CD8-positive, alpha-beta memory T cell (primary cell): ENCODE measurements around the gene ZNF211. TPM values are rescaled to one million over a fixed set of nuclear protein-coding genes. Genes with fewer than 3 reads are reported as not detected.
A peak's percentile ranks its signal among the peaks of the same experiment; 100 is the strongest.

Experiments used
- CTCF ChIA-PET: fragments of 350-600 bp; sonication (Branson Sonifier 250); formaldehyde crosslinking; loops from one replicate; lab custom pipeline; 2021; ENCODE audit warnings: antibody characterized with exemption; lab: Charles Lee
- POLR2A ChIA-PET: fragments of 350-600 bp; sonication (Branson Sonifier 250); formaldehyde crosslinking; loops from one replicate; lab custom pipeline; 2021; ENCODE audit warnings: antibody characterized with exemption; lab: Charles Lee
- DNase-seq, 5 donors: peaks; one replicate each; pipeline versions ENCODE4 v3.0.0 to v3.0.0-alpha.2; 2020 to 2022; ENCODE audit warnings: mixed read lengths in 1 of 5
- H3K27ac ChIP-seq: one replicate; pipeline ENCODE4 v1.7.0; 2013; ENCODE audit warnings: low read depth, mild to moderate bottlenecking, low read length, moderate library complexity
- H3K27me3 ChIP-seq: 2 replicates; pipeline ENCODE4 v1.7.0; 2013; ENCODE audit warnings: low read length, mild to moderate bottlenecking; ENCODE audit not compliant: insufficient read depth, poor library complexity, severe bottlenecking
- H3K36me3 ChIP-seq: 2 replicates; pipeline ENCODE4 v1.7.0; 2013; ENCODE audit warnings: mild to moderate bottlenecking, low read length, moderate library complexity; ENCODE audit not compliant: insufficient read depth
- H3K4me1 ChIP-seq: 2 replicates; pipeline ENCODE4 v1.7.0; 2013; ENCODE audit warnings: mild to moderate bottlenecking, low read length, moderate library complexity; ENCODE audit not compliant: insufficient read depth
- H3K4me3 ChIP-seq: 2 replicates; pipeline ENCODE4 v1.7.0; 2013; ENCODE audit warnings: mild to moderate bottlenecking, low read length
- H3K9me3 ChIP-seq: 2 replicates; pipeline ENCODE4 v1.7.0; 2013; ENCODE audit warnings: mild to moderate bottlenecking, low read length
- H3K27ac Mint-ChIP-seq, 8 donors: one replicate each; pipeline ENCODE4 v1.8.0; 2020 to 2021; ENCODE audit warnings: mixed read lengths in 8 of 8, mild to moderate bottlenecking in 6 of 8, inconsistent platforms in 3 of 8, moderate library complexity in 3 of 8
- H3K27me3 Mint-ChIP-seq, 2 donors: one replicate each; pipeline ENCODE4 v1.8.0; 2020 to 2021; ENCODE audit warnings: mixed read lengths in 2 of 2, mild to moderate bottlenecking in 1 of 2, moderate library complexity in 1 of 2
- H3K36me3 Mint-ChIP-seq, 3 donors: one replicate each; pipeline ENCODE4 v1.8.0; 2020 to 2021; ENCODE audit warnings: mixed read lengths in 3 of 3, inconsistent platforms in 1 of 3, mild to moderate bottlenecking in 1 of 3
- H3K4me1 Mint-ChIP-seq, 3 donors: one replicate each; pipeline ENCODE4 v1.8.0; 2020 to 2021; ENCODE audit warnings: mixed read lengths in 3 of 3, inconsistent platforms in 1 of 3, mild to moderate bottlenecking in 1 of 3
- H3K4me3 Mint-ChIP-seq, 7 donors: one replicate each; pipeline ENCODE4 v1.8.0; 2020 to 2021; ENCODE audit warnings: mixed read lengths in 7 of 7, mild to moderate bottlenecking in 6 of 7, moderate library complexity in 4 of 7, inconsistent platforms in 2 of 7
- H3K9me3 Mint-ChIP-seq, 5 donors: one replicate each; pipeline ENCODE4 v1.8.0; 2020 to 2022; ENCODE audit warnings: mixed read lengths in 5 of 5, mild to moderate bottlenecking in 3 of 5, moderate library complexity in 2 of 5, inconsistent platforms in 1 of 5
- polyA plus RNA-seq: library from polyadenylated mRNA; unstranded; fragments of 300-500 nt; fragmentation: Illumina TruSeq; gene quantifications from one replicate; pipeline ENCODE4 v1.2.3, GENCODE V29; 2021
- total RNA-seq, 2 experiments: library from RNA; stranded (reverse); gene quantifications; one replicate each; pipeline ENCODE4 v1.2.3, GENCODE V29; 2021

Gene ZNF211
- total and polyA plus RNA-seq, 3 experiments from 2014 or later = 12.1 to 17.9 (median 12.1) TPM

- H3K9me3 Mint-ChIP-seq = peaks cover 39 to 80% (median 64%) of the 10 kb centered on the region in 5 donors
- H3K9me3 ChIP-seq = peaks cover 56% of the 10 kb centered on the region
- POLR2A ChIA-PET = interaction anchor here (1.0 to 2.3 kb wide), 7 partner anchors 26 to 412 kb away, joined by 3 to 24 read pairs (median 4); partner anchors contain the start of genes ZNF134, ZNF154, ZNF417 and ZNF549
Observed at GRCh38 chr19:57682226-57682766, 49.3 kb downstream of the ZNF211 start.

GRCh38 chr19:57686727-57687126, 53.8 kb downstream of the ZNF211 start:
- Mint-ChIP-seq H3K27ac (no peak overlapping the region), H3K9me3 (peaks cover 56 to 97% (median 93%) of the 10 kb centered on the region in 5 donors), H3K4me3 (no peak overlapping the region), H3K27me3 (peaks cover 0 to 4% of the 10 kb centered on the region in 2 donors), H3K4me1 (peaks cover 34 to 43% (median 43%) of the 10 kb centered on the region in 3 donors), H3K36me3 (peaks cover 45 to 83% (median 77%) of the 10 kb centered on the region in 3 donors)
- Histone ChIP-seq H3K4me3 (no peak overlapping the region), H3K9me3 (peaks cover 80% of the 10 kb centered on the region), H3K27ac (no peak overlapping the region), H3K27me3 (no peaks in the 10 kb centered on the region), H3K4me1 (peaks cover 18% of the 10 kb centered on the region), H3K36me3 (peaks cover 39% of the 10 kb centered on the region)
- ChIA-PET POLR2A (no interaction called here), CTCF (no interaction called here)
- DNase-seq = no peak

More at GRCh38 chr19:57682226-57682766, 49.3 kb downstream of the ZNF211 start:
- H3K36me3 Mint-ChIP-seq = peaks cover 42 to 75% (median 59%) of the 10 kb centered on the region in 3 donors
- peaks cover 18% of the 10 kb centered on the region for H3K4me1 ChIP-seq
- H3K27me3 Mint-ChIP-seq = peaks cover 10 to 12% of the 10 kb centered on the region in 2 donors
- no peak for DNase-seq
- peaks cover 39 to 48% (median 48%) of the 10 kb centered on the region in 3 donors for H3K4me1 Mint-ChIP-seq
- H3K27me3 ChIP-seq = no peaks in the 10 kb centered on the region
- peaks cover 39% of the 10 kb centered on the region for H3K36me3 ChIP-seq
- CTCF ChIA-PET = interaction anchor here (0.8 to 2.0 kb wide), 10 partner anchors 10 to 780 kb away, joined by 3 to 5 read pairs (median 4); partner anchors contain the start of genes ZNF154, ZNF772 and ZNF776
- H3K4me3 Mint-ChIP-seq = peak overlapping the region; percentile 94 to 99 (median 98)
- peak overlapping the region; percentile 58 for H3K27ac ChIP-seq
- H3K4me3 ChIP-seq = peak overlapping the region; percentile 87
- peak overlapping the region; percentile 77 to 97 (median 95) for H3K27ac Mint-ChIP-seq

GRCh38 chr19:57687363-57688010, 54.5 kb downstream of the ZNF211 start:
- H3K9me3 Mint-ChIP-seq = peaks cover 55 to 96% (median 88%) of the 10 kb centered on the region in 5 donors
- no peak overlapping the region for H3K27ac Mint-ChIP-seq
- Histone ChIP-seq H3K27ac (no peak overlapping the region), H3K4me3 (no peak overlapping the region), H3K36me3 (peaks cover 39% of the 10 kb centered on the region), H3K4me1 (peaks cover 13% of the 10 kb centered on the region), H3K27me3 (no peaks in the 10 kb centered on the region), H3K9me3 (peaks cover 76% of the 10 kb centered on the region)
- DNase-seq = no peak
- POLR2A ChIA-PET = no interaction called here
- peaks cover 0 to 2% of the 10 kb centered on the region in 2 donors for H3K27me3 Mint-ChIP-seq
- peaks cover 27 to 36% (median 35%) of the 10 kb centered on the region in 3 donors for H3K4me1 Mint-ChIP-seq
- H3K4me3 Mint-ChIP-seq = no peak overlapping the region
- peaks cover 42 to 76% (median 69%) of the 10 kb centered on the region in 3 donors for H3K36me3 Mint-ChIP-seq
- CTCF ChIA-PET = no interaction called here

GRCh38 chr19:57688011-57688763, 55.2 kb downstream of the ZNF211 start:
- Histone ChIP-seq H3K27ac (no peak overlapping the region), H3K9me3 (peaks cover 69% of the 10 kb centered on the region), H3K36me3 (peaks cover 39% of the 10 kb centered on the region), H3K4me3 (peak overlapping the region; percentile 2), H3K27me3 (no peaks in the 10 kb centered on the region), H3K4me1 (peaks cover 6% of the 10 kb centered on the region)
- peaks cover 36 to 75% (median 67%) of the 10 kb centered on the region in 3 donors for H3K36me3 Mint-ChIP-seq
- no peak for DNase-seq
- ChIA-PET POLR2A (no interaction called here), CTCF (no interaction called here)
- H3K4me1 Mint-ChIP-seq = peaks cover 20 to 29% (median 28%) of the 10 kb centered on the region in 3 donors
- H3K27me3 Mint-ChIP-seq = peaks cover 0 to 2% of the 10 kb centered on the region in 2 donors
- H3K4me3 Mint-ChIP-seq = no peak overlapping the region
- H3K9me3 Mint-ChIP-seq = peaks cover 48 to 96% (median 87%) of the 10 kb centered on the region in 5 donors
- H3K27ac Mint-ChIP-seq = no peak overlapping the region

GRCh38 chr19:57689750-57690149, 56.8 kb downstream of the ZNF211 start:
- peaks cover 10 to 17% (median 13%) of the 10 kb centered on the region in 3 donors for H3K4me1 Mint-ChIP-seq
- no peak overlapping the region for H3K27ac ChIP-seq
- no peaks in the 10 kb centered on the region for H3K4me1 ChIP-seq
- H3K9me3 ChIP-seq = peaks cover 68% of the 10 kb centered on the region
- peaks cover 33 to 96% (median 84%) of the 10 kb centered on the region in 5 donors for H3K9me3 Mint-ChIP-seq
- POLR2A ChIA-PET = no interaction called here
- no peak for DNase-seq
- peaks cover 0 to 2% of the 10 kb centered on the region in 2 donors for H3K27me3 Mint-ChIP-seq
- H3K27ac Mint-ChIP-seq = no peak overlapping the region
- H3K36me3 ChIP-seq = peaks cover 23% of the 10 kb centered on the region
- no peaks in the 10 kb centered on the region for H3K27me3 ChIP-seq
- no peak overlapping the region for H3K4me3 Mint-ChIP-seq
- no peak overlapping the region for H3K4me3 ChIP-seq
- peaks cover 25 to 71% (median 60%) of the 10 kb centered on the region in 3 donors for H3K36me3 Mint-ChIP-seq
- CTCF ChIA-PET = no interaction called here

Other genes with a start within 250 kb of the ZNF211 start
- 10 to 100 TPM; 19.2 to 19.5 TPM for gene ZNF548, start 243.3 kb upstream of the ZNF211 start, total RNA-seq
- gene ZNF548, start 243.3 kb upstream of the ZNF211 start, polyA plus RNA-seq = 19.9 TPM
- 10 to 100 TPM; 11.5 to 17.0 TPM for gene ZNF17, start 222.0 kb upstream of the ZNF211 start, total RNA-seq
- 6.5 TPM for gene ZNF17, start 222.0 kb upstream of the ZNF211 start, polyA plus RNA-seq
- gene ZNF749, start 197.8 kb upstream of the ZNF211 start, total RNA-seq = 10 to 100 TPM; 29.9 to 32.7 TPM
- 4.1 TPM for gene ZNF749, start 197.8 kb upstream of the ZNF211 start, polyA plus RNA-seq
- under 1 TPM; 0.24 to 0.27 TPM for gene VN1R1, start 176.0 kb upstream of the ZNF211 start, total RNA-seq
- gene VN1R1, start 176.0 kb upstream of the ZNF211 start, polyA plus RNA-seq = not detected
- 1 to 10 TPM; 6.3 to 7.3 TPM for gene ZNF772, start 155.6 kb upstream of the ZNF211 start, total RNA-seq
- 0.92 TPM for gene ZNF772, start 155.6 kb upstream of the ZNF211 start, polyA plus RNA-seq
- gene ZNF419, start 145.4 kb upstream of the ZNF211 start, total RNA-seq = 1 to 10 TPM; 7.3 to 9.1 TPM
- 9.5 TPM for gene ZNF419, start 145.4 kb upstream of the ZNF211 start, polyA plus RNA-seq
- gene ZNF773, start 133.2 kb upstream of the ZNF211 start, total RNA-seq = 1 to 10 TPM; 7.6 to 8.1 TPM
- gene ZNF773, start 133.2 kb upstream of the ZNF211 start, polyA plus RNA-seq = 14.5 TPM
- 1 to 10 TPM; 6.9 to 7.0 TPM for gene ZNF549, start 105.8 kb upstream of the ZNF211 start, total RNA-seq
- gene ZNF549, start 105.8 kb upstream of the ZNF211 start, polyA plus RNA-seq = 8.7 TPM
- 10 to 100 TPM in 1 of 2 experiments, 1 to 10 TPM in 1; 9.6 to 10.3 TPM for gene ZNF550, start 73.3 kb upstream of the ZNF211 start, total RNA-seq
- 13.5 TPM for gene ZNF550, start 73.3 kb upstream of the ZNF211 start, polyA plus RNA-seq
- 1 to 10 TPM; 5.9 to 6.6 TPM for gene ZNF416, start 54.3 kb upstream of the ZNF211 start, total RNA-seq
- gene ZNF416, start 54.3 kb upstream of the ZNF211 start, polyA plus RNA-seq = 6.3 TPM
- 10 to 100 TPM in 1 of 2 experiments, 1 to 10 TPM in 1; 9.7 to 10.9 TPM for gene ZIK1, start 49.0 kb upstream of the ZNF211 start, total RNA-seq
- gene ZIK1, start 49.0 kb upstream of the ZNF211 start, polyA plus RNA-seq = 7.6 TPM
- gene ZNF530, start 33.3 kb upstream of the ZNF211 start, total RNA-seq = 10 to 100 TPM; 10.5 to 12.6 TPM
- 6.2 TPM for gene ZNF530, start 33.3 kb upstream of the ZNF211 start, polyA plus RNA-seq
- gene ZNF134, start 18.9 kb upstream of the ZNF211 start, total RNA-seq = 10 to 100 TPM; 19.1 to 22.1 TPM
- 14.3 TPM for gene ZNF134, start 18.9 kb upstream of the ZNF211 start, polyA plus RNA-seq
- not detected for gene ZSCAN4, start 35.8 kb downstream of the ZNF211 start, total RNA-seq
- gene ZSCAN4, start 35.8 kb downstream of the ZNF211 start, polyA plus RNA-seq = not detected
- gene ZNF551, start 48.8 kb downstream of the ZNF211 start, total RNA-seq = 10 to 100 TPM; 14.5 to 15.6 TPM
- gene ZNF551, start 48.8 kb downstream of the ZNF211 start, polyA plus RNA-seq = 7.8 TPM
- gene ZNF154, start 76.0 kb downstream of the ZNF211 start, total RNA-seq = 1 to 10 TPM; 6.5 to 7.7 TPM
- 2.2 TPM for gene ZNF154, start 76.0 kb downstream of the ZNF211 start, polyA plus RNA-seq
- gene ZNF671, start 94.5 kb downstream of the ZNF211 start, total RNA-seq = 10 to 100 TPM; 10.6 to 11.0 TPM
- 24.3 TPM for gene ZNF671, start 94.5 kb downstream of the ZNF211 start, polyA plus RNA-seq
- 10 to 100 TPM; 13.3 to 17.2 TPM for gene ZNF776, start 113.6 kb downstream of the ZNF211 start, total RNA-seq
- gene ZNF776, start 113.6 kb downstream of the ZNF211 start, polyA plus RNA-seq = 7.0 TPM
- gene ZNF586, start 136.5 kb downstream of the ZNF211 start, total RNA-seq = 10 to 100 TPM; 15.6 to 17.1 TPM
- gene ZNF586, start 136.5 kb downstream of the ZNF211 start, polyA plus RNA-seq = 18.6 TPM
- 10 to 100 TPM in 1 of 2 experiments, 1 to 10 TPM in 1; 7.2 to 10.6 TPM for gene ZNF552, start 181.7 kb downstream of the ZNF211 start, total RNA-seq
- gene ZNF552, start 181.7 kb downstream of the ZNF211 start, polyA plus RNA-seq = 11.3 TPM
- gene ZNF587B, start 197.1 kb downstream of the ZNF211 start, total RNA-seq = 10 to 100 TPM; 24.8 to 25.4 TPM
- 1.4 TPM for gene ZNF587B, start 197.1 kb downstream of the ZNF211 start, polyA plus RNA-seq
- 10 to 100 TPM; 24.2 to 27.2 TPM for gene ZNF587, start 216.7 kb downstream of the ZNF211 start, total RNA-seq
- 4.8 TPM for gene ZNF587, start 216.7 kb downstream of the ZNF211 start, polyA plus RNA-seq